A549 (cell line): ENCODE data around the gene SMIM44. TPM values are rescaled to one million over a fixed set of nuclear protein-coding genes. Genes with fewer than 3 reads are reported as not detected.

Source experiments
- ATAC-seq, 2 experiments: fragments of 200-7000 bp in 1 of 2; fragments of >200 bp in 1 of 2; cut with Nextera tagmentation in 1 of 2; cut with Tn5 transposase in 1 of 2; 3 replicates each; pipeline versions ENCODE4 v1.8.0 to v1.9.1; 2018 to 2020; ENCODE audit warnings: mild to moderate bottlenecking in 1 of 2, moderate library complexity in 1 of 2
- CTCF ChIA-PET: fragments of 300-600 bp; sonication (Branson Sonifier 250); formaldehyde crosslinking; extraction: SDS; loops from one replicate; lab custom pipeline; 2021; ENCODE audit warnings: antibody characterized with exemption, inconsistent platforms; lab: Yijun Ruan, JAX
- POLR2A ChIA-PET: fragments of 350-600 bp; formaldehyde crosslinking; extraction: SDS; loops from one replicate; lab custom pipeline; 2021; ENCODE audit warnings: antibody characterized with exemption, inconsistent platforms; lab: Yijun Ruan, JAX
- DNase-seq, 2 experiments: peaks; one replicate each; pipeline versions ENCODE4 v3.0.0 to v3.0.0-alpha.2; 2011 to 2016; ENCODE audit warnings: low read depth in 1 of 2, low spot score in 1 of 2
- FAIRE-seq: peaks from 2 replicates; lab custom pipeline; 2011; peaks lifted over from hg19 to GRCh38; lab: Jason Lieb, UNC
- H3K27ac ChIP-seq, 2 experiments: fragments of >200 bp; sonication (Bioruptor Twin); formaldehyde crosslinking; 3 replicates each; pipeline ENCODE4 v1.5.1; 2016 to 2017
- H3K4me1 ChIP-seq: fragments of >200 bp; sonication (Bioruptor Twin); formaldehyde crosslinking; 3 replicates; pipeline ENCODE4 v1.6.1; 2016
- H3K4me2 ChIP-seq: fragments of >200 bp; sonication (Bioruptor Twin); formaldehyde crosslinking; 3 replicates; pipeline ENCODE4 v1.6.1; 2016
- H3K4me3 ChIP-seq: fragments of >200 bp; sonication (Bioruptor Twin); formaldehyde crosslinking; 3 replicates; pipeline ENCODE4 v1.5.1; 2016
- H3K9me3 ChIP-seq: fragments of >200 bp; sonication (Bioruptor Twin); formaldehyde crosslinking; 3 replicates; pipeline ENCODE4 v1.6.1; 2016
- BHLHE40 ChIP-seq: IDR thresholded peaks from 2 replicates; pipeline ENCODE4 v1.6.1; 2012; ENCODE audit warnings: low read depth, low read length, inconsistent platforms
- CHD4 ChIP-seq: fragments of 200-600 bp; sonication (generic); IDR thresholded peaks from 2 replicates; pipeline ENCODE4 v1.6.1; 2016; ENCODE audit warnings: antibody characterized with exemption, mild to moderate bottlenecking, borderline replicate concordance
- EP300 ChIP-seq, 2 experiments: fragments of >200 bp; sonication (Bioruptor Twin); formaldehyde crosslinking; IDR thresholded peaks; 2 replicates in 1 of 2; 3 replicates in 1 of 2; pipeline ENCODE4 v1.6.1; 2016 to 2017
- ESRRA ChIP-seq: fragments of 150-350 bp; IDR thresholded peaks from 2 replicates; pipeline ENCODE4 v1.6.1; 2014; ENCODE audit warnings: mild to moderate bottlenecking, low read length, borderline replicate concordance
- FOSL2 ChIP-seq, 2 experiments: fragments of 450-650 bp in 1 of 2; fragments of >200 bp in 1 of 2; sonication (Bioruptor Twin) in 1 of 2; formaldehyde crosslinking; IDR thresholded peaks; 2 replicates each; pipeline versions ENCODE4 v1.5.0 to v1.6.1; 2016 to 2020; ENCODE audit warnings: mild to moderate bottlenecking in 1 of 2, moderate library complexity in 1 of 2
- HEYL ChIP-seq: fragments of 250-450 bp; sonication (Bioruptor Pico); IDR thresholded peaks from 2 replicates; pipeline ENCODE4 v1.8.0; 2021; ENCODE audit warnings: mild to moderate bottlenecking, moderate library complexity
- HOXA7 ChIP-seq: fragments of 250-450 bp; sonication (Bioruptor Pico); IDR thresholded peaks from 2 replicates; pipeline ENCODE4 v1.5.0; 2020; ENCODE audit warnings: mild to moderate bottlenecking, moderate library complexity
- HOXB13 ChIP-seq: fragments of 250-450 bp; sonication (Bioruptor Pico); IDR thresholded peaks from 2 replicates; pipeline ENCODE4 v1.5.0; 2020; ENCODE audit warnings: low read depth, mild to moderate bottlenecking, moderate library complexity
- HOXB5 ChIP-seq: fragments of 250-450 bp; sonication (Bioruptor Pico); IDR thresholded peaks from 2 replicates; pipeline ENCODE4 v1.5.0; 2020; ENCODE audit warnings: mild to moderate bottlenecking, moderate library complexity
- JUN ChIP-seq, 2 experiments: fragments of >200 bp; sonication (Bioruptor Twin); formaldehyde crosslinking; IDR thresholded peaks; 2 replicates in 1 of 2; 3 replicates in 1 of 2; pipeline ENCODE4 v1.6.1; 2016 to 2017
- KDM5A ChIP-seq: fragments of 200-600 bp; sonication (generic); IDR thresholded peaks from 2 replicates; pipeline ENCODE4 v1.6.1; 2016; ENCODE audit warnings: antibody characterized with exemption, mild to moderate bottlenecking
- MAZ ChIP-seq: fragments of 150-350 bp; IDR thresholded peaks from 2 replicates; pipeline ENCODE4 v1.6.1; 2014; ENCODE audit warnings: antibody characterized with exemption, low read depth, low read length, borderline replicate concordance
- NR3C1 ChIP-seq: fragments of >200 bp; sonication (Bioruptor Twin); formaldehyde crosslinking; IDR thresholded peaks from 3 replicates; pipeline ENCODE4 v1.6.1; 2017
- PHF8 ChIP-seq: fragments of 200-600 bp; sonication (generic); IDR thresholded peaks from 2 replicates; pipeline ENCODE4 v1.6.1; 2016; ENCODE audit warnings: low read depth, mild to moderate bottlenecking, antibody characterized with exemption, moderate library complexity, borderline replicate concordance
- POLR2AphosphoS2 ChIP-seq: conservative IDR thresholded peaks from 2 replicates; pipeline ENCODE4 v1.6.1; 2012; ENCODE audit warnings: low read length, improper control_type of control experiment, inconsistent platforms
- RARB ChIP-seq: fragments of 250-450 bp; sonication (Bioruptor Pico); IDR thresholded peaks from 2 replicates; pipeline ENCODE4 v1.8.0; 2021; ENCODE audit warnings: mild to moderate bottlenecking, moderate library complexity
- RCOR1 ChIP-seq: fragments of 150-350 bp; IDR thresholded peaks from 2 replicates; pipeline ENCODE4 v1.6.1; 2014; ENCODE audit warnings: antibody characterized with exemption, low read length, low read depth
- RNF2 ChIP-seq: fragments of 200-600 bp; sonication (generic); IDR thresholded peaks from 2 replicates; pipeline ENCODE4 v1.6.1; 2016; ENCODE audit warnings: low read depth, mild to moderate bottlenecking, antibody characterized with exemption, moderate library complexity, borderline replicate concordance
- SMC3 ChIP-seq: fragments of >200 bp; sonication (Bioruptor Twin); formaldehyde crosslinking; IDR thresholded peaks from 3 replicates; pipeline ENCODE4 v1.6.1; 2018; ENCODE audit warnings: inconsistent platforms
- TFCP2L1 ChIP-seq: fragments of 250-450 bp; sonication (Bioruptor Pico); IDR thresholded peaks from 2 replicates; pipeline ENCODE4 v1.5.0; 2021; ENCODE audit warnings: mild to moderate bottlenecking
- ZFP36 ChIP-seq: fragments of 450-650 bp; IDR thresholded peaks from 2 replicates; pipeline ENCODE4 v1.6.1; 2014; ENCODE audit warnings: borderline replicate concordance; ENCODE audit not compliant: partially characterized antibody
- ZNF302 ChIP-seq: fragments of 250-450 bp; sonication (Bioruptor Pico); IDR thresholded peaks from 2 replicates; pipeline ENCODE4 v1.9.0; 2021; ENCODE audit warnings: inconsistent platforms, mild to moderate bottlenecking, moderate library complexity
- ZSCAN20 ChIP-seq: fragments of 250-450 bp; sonication (Bioruptor Pico); IDR thresholded peaks from 2 replicates; pipeline ENCODE4 v1.8.0; 2022; ENCODE audit warnings: mild to moderate bottlenecking, moderate library complexity
- WGBS: methylation state at CpG from one replicate; pipeline ENCODE4 v1.1.6; 2017; ENCODE audit errors: missing lambda C conversion rate; 5-methylcytosine and 5-hydroxymethylcytosine counted together
- polyA plus RNA-seq, 4 experiments: library from polyadenylated mRNA; depleted of rRNA in 3 of 4; stranded (reverse); fragments of >200 nt; fragmentation: RNase III in 1 of 4; extraction: RNeasy Plus Mini Kit Qiagen cat#74134 plus additional on column Dnase treatment in 1 of 4; gene quantifications; 2 replicates in 3 of 4; 3 replicates in 1 of 4; pipeline ENCODE4 v1.2.3, GENCODE V29; 2011 to 2017
- TF ChIP-seq, protein P1 (sequence below): IDR thresholded peaks from 2 replicates; pipeline ENCODE4 v1.6.1; 2012
- TF ChIP-seq, protein P2 (sequence below): fragments of >200 bp; sonication (Bioruptor Twin); formaldehyde crosslinking; IDR thresholded peaks from 2 replicates; pipeline ENCODE4 v1.6.1; 2016
- TF ChIP-seq, protein P3 (sequence below): fragments of 450-650 bp; IDR thresholded peaks from 2 replicates; pipeline ENCODE4 v1.6.1; 2014; ENCODE audit warnings: antibody characterized with exemption

The SMIM44 gene
- polyA plus RNA-seq, 2 of the 4 experiments (the other 2 are of a cell fraction): not detected

- Histone ChIP-seq H3K9me3 (no peaks in the 10 kb centered on the region), H3K27ac (no peak overlapping the region), H3K4me1 (no peaks in the 10 kb centered on the region; the same call in 2 of the 3 replicates), H3K4me2 (no peak overlapping the region), H3K4me3 (no peak overlapping the region)
- ChIA-PET CTCF (interaction anchor here (1.1 to 7.0 kb wide), 4 partner anchors 10 to 158 kb away, joined by 3 to 78 read pairs (median 3); no protein-coding TSS in a partner anchor), POLR2A (no interaction called here)
- FAIRE-seq (no peak), ATAC-seq (no peak), DNase-seq (no peak)
- 79% methylated on average over 18 of the region's 38 CpGs for WGBS
- TF ChIP-seq POLR2AphosphoS2 (no peak), EP300 (IDR thresholded peaks at IDR 0.05) (no peak), MAZ (no peak), NR3C1 (no peak)
- TF ChIP-seq, protein P1, sequence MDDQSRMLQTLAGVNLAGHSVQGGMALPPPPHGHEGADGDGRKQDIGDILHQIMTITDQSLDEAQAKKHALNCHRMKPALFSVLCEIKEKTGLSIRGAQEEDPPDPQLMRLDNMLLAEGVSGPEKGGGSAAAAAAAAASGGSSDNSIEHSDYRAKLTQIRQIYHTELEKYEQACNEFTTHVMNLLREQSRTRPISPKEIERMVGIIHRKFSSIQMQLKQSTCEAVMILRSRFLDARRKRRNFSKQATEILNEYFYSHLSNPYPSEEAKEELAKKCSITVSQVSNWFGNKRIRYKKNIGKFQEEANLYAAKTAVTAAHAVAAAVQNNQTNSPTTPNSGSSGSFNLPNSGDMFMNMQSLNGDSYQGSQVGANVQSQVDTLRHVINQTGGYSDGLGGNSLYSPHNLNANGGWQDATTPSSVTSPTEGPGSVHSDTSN: no peak
- TF ChIP-seq, protein P2, sequence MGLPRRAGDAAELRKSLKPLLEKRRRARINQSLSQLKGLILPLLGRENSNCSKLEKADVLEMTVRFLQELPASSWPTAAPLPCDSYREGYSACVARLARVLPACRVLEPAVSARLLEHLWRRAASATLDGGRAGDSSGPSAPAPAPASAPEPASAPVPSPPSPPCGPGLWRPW: no peak
These were observed 1.8 kb downstream of the SMIM44 start for GRCh38 chr19:3481241-3482090.

- ATAC-seq (peak in 1 of 2 experiments; percentile 8; a peak in 1 of 6 replicates), DNase-seq (no peak)
- no peaks in the 10 kb centered on the region for H3K9me3 ChIP-seq
- CTCF ChIA-PET: interaction anchor here (1.0 to 7.0 kb wide), 5 partner anchors 9 to 154 kb away, joined by 3 to 78 read pairs (median 4); no protein-coding TSS in a partner anchor
- POLR2A ChIA-PET: no interaction called here
- WGBS: 69% methylated on average over 19 of the region's 27 CpGs
- no peak within 1 kb of the TSS for H3K4me3 ChIP-seq
- peak within 1 kb of the TSS; percentile 64; the same call in 2 of the 3 replicates for H3K4me2 ChIP-seq
- no peak for TF ChIP-seq HOXB5 (CRISPR knock-in tag)
- TF ChIP-seq NR3C1: no peak
- no peak for TF ChIP-seq HOXB13 (CRISPR knock-in tag)
- TF ChIP-seq ZNF302 (CRISPR knock-in tag): no peak
- TF ChIP-seq PHF8: no peak
- no peak for TF ChIP-seq TFCP2L1
- TF ChIP-seq, all 56 proteins: peak for 0
- no peaks in the 10 kb centered on the region; the same call in 2 of the 3 replicates for H3K4me1 ChIP-seq
- FAIRE-seq: no peak
- no peak within 1 kb of the TSS for H3K27ac ChIP-seq
These were observed 2.7 kb downstream of the SMIM44 start, which contains the start of gene SMIM24 for GRCh38 chr19:3480383-3481091. Gene SMIM24, minus strand, starts transcription at chr19:3480525. Its CDS starts 62 bp downstream, at chr19:3480463.

- H3K9me3 ChIP-seq: no peaks in the 10 kb centered on the region
- no peaks in the 10 kb centered on the region; the same call in 2 of the 3 replicates for H3K4me1 ChIP-seq
- peak in 1 of 2 experiments; percentile 47 for DNase-seq
- no peak overlapping the region; the same call in 2 of the 3 replicates for H3K4me2 ChIP-seq
- 56% methylated on average over 6 of the region's 9 CpGs for WGBS
- TF ChIP-seq, protein P3, sequence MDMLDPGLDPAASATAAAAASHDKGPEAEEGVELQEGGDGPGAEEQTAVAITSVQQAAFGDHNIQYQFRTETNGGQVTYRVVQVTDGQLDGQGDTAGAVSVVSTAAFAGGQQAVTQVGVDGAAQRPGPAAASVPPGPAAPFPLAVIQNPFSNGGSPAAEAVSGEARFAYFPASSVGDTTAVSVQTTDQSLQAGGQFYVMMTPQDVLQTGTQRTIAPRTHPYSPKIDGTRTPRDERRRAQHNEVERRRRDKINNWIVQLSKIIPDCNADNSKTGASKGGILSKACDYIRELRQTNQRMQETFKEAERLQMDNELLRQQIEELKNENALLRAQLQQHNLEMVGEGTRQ: no peak
- TF ChIP-seq ZNF302 (CRISPR knock-in tag) (no peak), JUN (IDR thresholded peaks at IDR 0.05) (no peak), HOXB13 (CRISPR knock-in tag) (no peak), BHLHE40 (no peak), RCOR1 (no peak), RNF2 (no peak), ZSCAN20 (CRISPR knock-in tag) (no peak), SMC3 (no peak), CHD4 (no peak), HEYL (no peak), FOSL2 (IDR thresholded peaks at IDR 0.05) (no peak), FOSL2 (CRISPR knock-in tag; IDR thresholded peaks at IDR 0.05) (no peak), HOXA7 (no peak), ESRRA (no peak), ZFP36 (no peak), KDM5A (no peak), RARB (CRISPR knock-in tag) (no peak)
- TF ChIP-seq, protein P2: no peak
- ChIA-PET POLR2A (no interaction called here), CTCF (interaction anchor here (1.0 to 2.0 kb wide), 5 partner anchors 50 to 175 kb away, joined by 3 to 7 read pairs (median 4); no protein-coding TSS in a partner anchor)
- FAIRE-seq: no peak
- peak; percentile 45 to 47; a peak in 5 of 6 replicates for ATAC-seq
- no peak overlapping the region for H3K27ac ChIP-seq
- H3K4me3 ChIP-seq: no peak overlapping the region
These were observed 3.4 kb downstream of the SMIM44 start for GRCh38 chr19:3479834-3480215.
